Stimulated activated CD4-positive, alpha-beta T cell treated with anti-CD3 and anti-CD28 coated beads, Interleukin-15, amount 100 ng/mL, for 24 hours (primary cell): ENCODE data around the gene CFAP77.
"Not testable (repeated sequence)": the region's sequence is repeated elsewhere in the genome, so short reads cannot be mapped to it uniquely, and the experiment has no call there.

ENCODE experiments used
- DNase-seq: peaks from one replicate; pipeline ENCODE4 v3.0.0-alpha.2; 2020

Gene CFAP77

GRCh38 chr9:132409828-132410528, at the start of gene CFAP77:
Gene CFAP77, plus strand, starts transcription at chr9:132410211. Its CDS starts 61 bp downstream, at chr9:132410272.
- DNase-seq, result peak; percentile 58

GRCh38 chr9:132364068-132364467, 45.9 kb upstream of the CFAP77 start:
- no peak for DNase-seq

- DNase-seq, result no peak
These were observed 44.0 kb upstream of the CFAP77 start for GRCh38 chr9:132365986-132366385.

GRCh38 chr9:132366481-132366880, 43.5 kb upstream of the CFAP77 start:
- DNase-seq, result no peak

GRCh38 chr9:132367613-132368313, 42.2 kb upstream of the CFAP77 start:
- DNase-seq, result no peak

- no peak for DNase-seq
These were observed 40.6 kb upstream of the CFAP77 start for GRCh38 chr9:132369421-132369820.

GRCh38 chr9:132370592-132370991, 39.4 kb upstream of the CFAP77 start:
- no peak for DNase-seq

- DNase-seq, result no peak
These were observed 37.6 kb upstream of the CFAP77 start for GRCh38 chr9:132372177-132373095.

GRCh38 chr9:132377769-132378168, 32.2 kb upstream of the CFAP77 start:
- not testable (repeated sequence) for DNase-seq

GRCh38 chr9:132378416-132378815, 31.6 kb upstream of the CFAP77 start:
- DNase-seq, result not testable (repeated sequence)

GRCh38 chr9:132381966-132382541, 28.0 kb upstream of the CFAP77 start:
- no peak for DNase-seq

GRCh38 chr9:132383462-132383883, 26.5 kb upstream of the CFAP77 start:
- no peak for DNase-seq

- no peak for DNase-seq
These were observed 25.6 kb upstream of the CFAP77 start for GRCh38 chr9:132384376-132384775.

- DNase-seq, result no peak
These were observed 22.9 kb upstream of the CFAP77 start for GRCh38 chr9:132387133-132387532.

- no peak for DNase-seq
These were observed 19.0 kb upstream of the CFAP77 start for GRCh38 chr9:132390966-132391365.

GRCh38 chr9:132391449-132391848, 18.6 kb upstream of the CFAP77 start:
- no peak for DNase-seq

- no peak for DNase-seq
These were observed 14.5 kb upstream of the CFAP77 start for GRCh38 chr9:132395560-132395959.

- DNase-seq, result no peak
These were observed 8.2 kb upstream of the CFAP77 start for GRCh38 chr9:132401824-132402223.

GRCh38 chr9:132404228-132404881, 5.7 kb upstream of the CFAP77 start:
- peak; percentile 51 for DNase-seq

- DNase-seq, result peak; percentile 96
These were observed 3.4 kb upstream of the CFAP77 start, which contains the start of gene TTF1 for GRCh38 chr9:132406554-132407122. Gene TTF1, minus strand, starts transcription at chr9:132406840. Its CDS starts 4,019 bp downstream, at chr9:132402821.

GRCh38 chr9:132407196-132407595, 2.8 kb upstream of the CFAP77 start:
- no peak for DNase-seq

GRCh38 chr9:132408521-132408920, 1.5 kb upstream of the CFAP77 start:
- DNase-seq, result no peak
